ENCODE data around the gene JMJD1C.

GRCh38 chr10:63209705-63210104 is 256.1 kb downstream of the JMJD1C start:
- TF ChIP-seq CTCF (IDR thresholded peaks at IDR 0.05) (no peak), POLR2A (IDR thresholded peaks at IDR 0.05) (no peak)
